GM12891 (cell line): ENCODE measurements around the gene LPA.

Experiments
- PAX5 ChIP-seq: IDR thresholded peaks from 2 replicates; pipeline ENCODE4 v1.6.1; 2011; ENCODE audit warnings: low read length, moderate library complexity, mild to moderate bottlenecking; ENCODE audit not compliant: insufficient read depth, severe bottlenecking
- POLR2A ChIP-seq: IDR thresholded peaks from 2 replicates; pipeline ENCODE4 v1.6.1; 2011; ENCODE audit warnings: low read depth, low read length, control low read depth
- POLR2AphosphoS5 ChIP-seq: IDR thresholded peaks from 2 replicates; pipeline ENCODE4 v1.6.1; 2011; ENCODE audit warnings: low read depth, low read length, control low read depth
- SPI1 ChIP-seq: IDR thresholded peaks from 2 replicates; pipeline ENCODE4 v1.6.1; 2011; ENCODE audit warnings: low read depth, low read length, control low read depth
- TAF1 ChIP-seq: IDR thresholded peaks from 2 replicates; pipeline ENCODE4 v1.6.1; 2011; ENCODE audit warnings: low read depth, low read length, control low read depth

- TF ChIP-seq POLR2A (no peak), TAF1 (no peak), POLR2AphosphoS5 (no peak), SPI1 (no peak), PAX5 (no peak)
These were observed 169.5 kb downstream of the LPA start for GRCh38 chr6:160494576-160494975.
